Ovary (tissue), 9 donors: ENCODE results near the gene TRMT112. TPM values are rescaled to one million over a fixed set of nuclear protein-coding genes. Genes with fewer than 3 reads are reported as not detected.

Experiments used
- DNase-seq, 5 donors: peaks; one replicate each; pipeline ENCODE4 v3.0.0-alpha.2; 2019 to 2020
- H3K27ac ChIP-seq, 2 donors: fragments of 200-600 bp; one replicate each; pipeline versions ENCODE4 v1.5.1 to v1.8.0; 2019 to 2022
- H3K27me3 ChIP-seq: fragments of 200-600 bp; one replicate; pipeline ENCODE4 v1.8.0; 2022
- H3K36me3 ChIP-seq: fragments of 200-600 bp; sonication (generic); one replicate; pipeline ENCODE4 v1.5.1; 2019
- H3K4me1 ChIP-seq: one replicate; pipeline ENCODE4 v1.8.1; 2013; ENCODE audit warnings: mild to moderate bottlenecking, moderate library complexity; ENCODE audit not compliant: insufficient read depth
- H3K4me3 ChIP-seq: fragments of 200-600 bp; sonication (generic); one replicate; pipeline ENCODE4 v1.5.1; 2017
- H3K9me3 ChIP-seq, 2 donors: fragments of 200-600 bp in 1 of 2; sonication (generic) in 1 of 2; one replicate each; pipeline versions ENCODE4 v1.5.1 to v1.8.1; 2013 to 2019; ENCODE audit warnings: mild to moderate bottlenecking in 1 of 2, moderate library complexity in 1 of 2
- EP300 ChIP-seq: sonication (generic); formaldehyde crosslinking; IDR thresholded peaks from one replicate; pipeline ENCODE4 v1.6.1; 2017; ENCODE audit warnings: antibody characterized with exemption
- POLR2A ChIP-seq: fragments of 450-650 bp; IDR thresholded peaks from one replicate; pipeline ENCODE4 v1.6.1; 2017; ENCODE audit warnings: antibody characterized with exemption, mild to moderate bottlenecking, moderate library complexity
- WGBS, 3 donors: extraction: QIAGEN DNeasy Blood & Tissue Kit in 1 of 3; methylation state at CpG; one replicate each; pipeline versions ENCODE4 v1.1.5 to v1.1.7; 2013 to 2017; 5-methylcytosine and 5-hydroxymethylcytosine counted together
- intact Hi-C, 4 donors: fragments of 100-400 bp; cut with DNase I; formaldehyde crosslinking; loops; one replicate each; pipeline versions ENCODE4 v1.11.0 to v1.15.1; 2022 to 2023
- polyA plus RNA-seq, 2 donors: library from polyadenylated mRNA; stranded (reverse); fragments of 200-250 nt in 1 of 2; fragments of 350-450 nt in 1 of 2; fragmentation: Illumina TruSeq in 1 of 2; extraction: RNeasy Lipid Tissue Mini Kit (QIAGEN cat#74804) in 1 of 2; gene quantifications; one replicate each; pipeline ENCODE4 v1.2.3, GENCODE V29; 2013 to 2014
- total RNA-seq, 7 donors: library from RNA; depleted of rRNA in 2 of 7; stranded (reverse); fragments of >200 nt in 2 of 7; fragmentation: NEBNext Ultra II Directional in 3 of 7; extraction: Animal tissue kit (Norgen Biotek cat#: 25700) in 3 of 7; gene quantifications; one replicate each; pipeline versions ENCODE4 v1.1.0 to v1.2.4, GENCODE V29; 2016 to 2023
- TF ChIP-seq, protein P1 (sequence below), 3 donors: fragments of 450-650 bp in 2 of 3; fragments of 200-600 bp in 1 of 3; IDR thresholded peaks; one replicate each; pipeline versions ENCODE4 v1.5.1 to v1.8.0; 2016 to 2022; ENCODE audit warnings: antibody characterized with exemption in 3 of 3, mild to moderate bottlenecking in 1 of 3
- donor health status: DM: no; HTN: no; CAD: no; lungs with moderate emphysema.
- donor health status: DM: no; HTN: no; CAD: no.
- donor health status: Bipolar disorder and iron deficiency.
- donor health status: DM: yes; HTN: yes; CAD: no.
- donor health status: DM: no; HTN: no; CAD: no.
- donor health status: DM: yes; HTN: yes; CAD: no.

The TRMT112 gene
- total and polyA plus RNA-seq, 9 donors = 207 to 432 (median 275) TPM

DNA sequence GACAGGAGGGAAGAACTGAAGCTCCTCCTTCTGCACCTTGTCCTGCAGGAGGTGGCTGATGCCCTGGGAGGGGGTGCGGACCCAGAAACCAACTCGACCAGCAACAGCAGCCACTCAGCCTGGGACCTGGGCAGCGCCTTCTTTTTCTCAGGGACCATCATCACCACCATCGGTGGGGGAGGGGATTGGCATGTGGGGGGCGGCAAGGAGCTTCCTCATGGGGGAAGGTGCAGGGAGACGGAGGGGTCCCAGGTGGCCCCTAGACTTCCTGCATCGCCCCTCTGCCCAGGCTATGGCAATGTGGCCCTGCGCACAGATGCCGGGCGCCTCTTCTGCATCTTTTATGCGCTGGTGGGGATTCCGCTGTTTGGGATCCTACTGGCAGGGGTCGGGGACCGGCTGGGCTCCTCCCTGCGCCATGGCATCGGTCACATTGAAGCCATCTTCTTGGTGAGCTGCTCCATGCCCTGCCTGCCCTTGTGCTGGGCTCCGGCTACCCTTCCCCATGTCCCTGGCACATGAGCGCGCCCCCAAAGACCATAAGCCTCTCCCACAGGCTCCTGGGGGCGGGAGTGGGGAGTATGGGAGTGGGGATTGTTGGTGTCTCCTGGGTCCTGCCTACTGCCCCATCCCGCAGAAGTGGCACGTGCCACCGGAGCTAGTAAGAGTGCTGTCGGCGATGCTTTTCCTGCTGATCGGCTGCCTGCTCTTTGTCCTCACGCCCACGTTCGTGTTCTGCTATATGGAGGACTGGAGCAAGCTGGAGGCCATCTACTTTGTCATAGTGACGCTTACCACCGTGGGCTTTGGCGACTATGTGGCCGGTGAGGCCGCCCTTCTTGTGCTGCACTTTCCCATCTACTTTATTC lies 20.3 kb downstream of the TRMT112 start:
- no peak overlapping the region for H3K4me3 ChIP-seq
- H3K36me3 ChIP-seq = no peaks in the 10 kb centered on the region
- no peak overlapping the region for H3K27ac ChIP-seq
- H3K9me3 ChIP-seq = no peaks in the 10 kb centered on the region
- peaks cover 10% of the 10 kb centered on the region for H3K27me3 ChIP-seq
- WGBS, 3 donors = 20 to 21% (median 20%) methylated on average over 33 to 34 of the region's 34 CpGs
- intact Hi-C loops = loop anchor here in 1 of 4 donors (10.0 kb wide), 1 partner anchor 292 kb away; no protein-coding TSS in a partner anchor
- TF ChIP-seq EP300 = no peak
- no peak for TF ChIP-seq POLR2A
- TF ChIP-seq, protein P1, sequence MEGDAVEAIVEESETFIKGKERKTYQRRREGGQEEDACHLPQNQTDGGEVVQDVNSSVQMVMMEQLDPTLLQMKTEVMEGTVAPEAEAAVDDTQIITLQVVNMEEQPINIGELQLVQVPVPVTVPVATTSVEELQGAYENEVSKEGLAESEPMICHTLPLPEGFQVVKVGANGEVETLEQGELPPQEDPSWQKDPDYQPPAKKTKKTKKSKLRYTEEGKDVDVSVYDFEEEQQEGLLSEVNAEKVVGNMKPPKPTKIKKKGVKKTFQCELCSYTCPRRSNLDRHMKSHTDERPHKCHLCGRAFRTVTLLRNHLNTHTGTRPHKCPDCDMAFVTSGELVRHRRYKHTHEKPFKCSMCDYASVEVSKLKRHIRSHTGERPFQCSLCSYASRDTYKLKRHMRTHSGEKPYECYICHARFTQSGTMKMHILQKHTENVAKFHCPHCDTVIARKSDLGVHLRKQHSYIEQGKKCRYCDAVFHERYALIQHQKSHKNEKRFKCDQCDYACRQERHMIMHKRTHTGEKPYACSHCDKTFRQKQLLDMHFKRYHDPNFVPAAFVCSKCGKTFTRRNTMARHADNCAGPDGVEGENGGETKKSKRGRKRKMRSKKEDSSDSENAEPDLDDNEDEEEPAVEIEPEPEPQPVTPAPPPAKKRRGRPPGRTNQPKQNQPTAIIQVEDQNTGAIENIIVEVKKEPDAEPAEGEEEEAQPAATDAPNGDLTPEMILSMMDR (IDR thresholded peaks at IDR 0.05) = no peak
- peaks cover 6% of the 10 kb centered on the region for H3K4me1 ChIP-seq
- DNase-seq = peak in 1 of 5 donors; percentile 14

DNA sequence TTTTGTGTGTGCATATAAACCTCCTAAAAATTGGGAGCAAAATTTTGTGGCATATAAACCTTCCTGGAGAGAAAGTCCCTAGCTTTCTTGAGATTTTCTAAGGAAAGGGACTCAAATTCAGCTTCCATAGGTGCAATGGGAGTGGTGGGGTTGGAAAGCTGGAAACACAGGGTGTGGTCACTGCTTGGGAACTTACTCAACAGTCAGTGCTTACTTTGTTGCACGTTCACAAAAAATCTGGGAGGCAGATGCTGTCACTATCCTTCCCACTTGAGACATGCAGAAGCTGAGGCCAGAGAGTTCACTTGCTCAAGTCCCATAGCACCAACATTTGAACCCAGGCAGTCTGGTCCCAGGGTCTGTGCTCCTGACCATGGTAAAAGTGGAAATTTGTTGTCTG lies 21.1 kb downstream of the TRMT112 start:
- no peak overlapping the region for H3K4me3 ChIP-seq
- peaks cover 8% of the 10 kb centered on the region for H3K27me3 ChIP-seq
- no peaks in the 10 kb centered on the region for H3K9me3 ChIP-seq
- intact Hi-C loops = loop anchor here in 1 of 4 donors (10.0 kb wide), 1 partner anchor 291 kb away; no protein-coding TSS in a partner anchor
- 27 to 33% (median 29%) methylated on average over 1 of the region's 1 CpG for WGBS, 3 donors
- H3K4me1 ChIP-seq = peaks cover 10% of the 10 kb centered on the region
- TF ChIP-seq, protein P1 (IDR thresholded peaks at IDR 0.05) = no peak
- TF ChIP-seq EP300 (no peak), POLR2A (no peak)
- H3K27ac ChIP-seq = no peak overlapping the region
- no peak for DNase-seq
- H3K36me3 ChIP-seq = no peaks in the 10 kb centered on the region

DNA sequence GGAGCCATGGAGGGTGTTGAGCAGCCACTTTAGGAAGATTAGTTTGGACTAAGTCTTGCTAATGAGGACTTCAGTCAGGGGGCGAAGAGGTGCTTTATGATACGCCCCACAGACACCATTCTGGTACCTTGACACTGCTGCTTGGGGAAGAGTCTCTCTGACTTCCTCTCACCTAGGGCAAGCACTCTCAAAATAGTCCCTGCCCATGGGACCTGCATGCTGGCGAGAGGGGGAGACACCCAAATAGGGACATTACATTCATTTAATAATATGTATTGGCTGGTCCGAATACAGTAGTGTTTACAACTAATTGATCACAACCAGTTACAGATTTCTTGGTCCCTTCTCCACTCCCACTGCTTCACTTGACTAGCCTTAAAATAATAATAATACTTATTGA lies 21.6 kb downstream of the TRMT112 start:
- Histone ChIP-seq H3K36me3 (no peaks in the 10 kb centered on the region), H3K9me3 (no peaks in the 10 kb centered on the region), H3K4me3 (no peak overlapping the region), H3K27ac (no peak overlapping the region), H3K27me3 (peaks cover 8% of the 10 kb centered on the region), H3K4me1 (peaks cover 9% of the 10 kb centered on the region)
- no peak for DNase-seq
- intact Hi-C loops = loop anchor here in 1 of 4 donors (10.0 kb wide), 1 partner anchor 291 kb away; no protein-coding TSS in a partner anchor
- TF ChIP-seq EP300 = no peak
- TF ChIP-seq POLR2A = no peak
- TF ChIP-seq, protein P1 (IDR thresholded peaks at IDR 0.05) = no peak
- WGBS, 3 donors = 87 to 97% (median 92%) methylated on average over 4 of the region's 4 CpGs

DNA sequence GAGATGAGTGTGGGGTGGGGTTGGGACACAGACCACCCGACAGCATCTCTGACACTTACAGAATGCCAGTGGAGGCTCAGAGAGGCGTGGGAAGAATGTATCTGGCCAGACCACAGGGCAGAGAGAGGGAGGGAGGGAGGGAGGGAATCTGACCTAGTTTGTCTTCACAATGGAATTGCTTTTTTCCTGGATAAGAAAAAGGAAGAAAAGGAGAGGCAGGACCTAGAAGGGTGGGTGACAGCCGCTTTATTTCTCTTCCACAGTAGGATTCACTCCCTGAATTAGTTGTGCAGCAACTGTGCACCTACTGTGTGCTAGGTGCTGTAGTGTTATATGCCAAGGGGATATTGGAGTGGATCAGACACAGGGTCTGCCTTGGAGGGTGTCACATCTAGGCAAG lies 22.6 kb downstream of the TRMT112 start:
- intact Hi-C loops = loop anchor here in 1 of 4 donors (10.0 kb wide), 1 partner anchor 290 kb away; no protein-coding TSS in a partner anchor
- Histone ChIP-seq H3K4me3 (no peak overlapping the region), H3K4me1 (peaks cover 7% of the 10 kb centered on the region), H3K9me3 (no peaks in the 10 kb centered on the region), H3K27ac (no peak overlapping the region), H3K27me3 (peaks cover 5% of the 10 kb centered on the region), H3K36me3 (no peaks in the 10 kb centered on the region)
- TF ChIP-seq POLR2A (no peak), EP300 (no peak)
- TF ChIP-seq, protein P1 (IDR thresholded peaks at IDR 0.05) = no peak
- DNase-seq = no peak
- WGBS, 3 donors = 25 to 56% (median 53%) methylated on average over 3 of the region's 3 CpGs
